GM12878 (cell line): ENCODE measurements around the gene UTP3. TPM values are rescaled to one million over a fixed set of nuclear protein-coding genes. Genes with fewer than 3 reads are reported as not detected.
A peak's percentile ranks its signal among the peaks of the same experiment; 100 is the strongest.

Source experiments
- ATAC-seq: fragments of 200-7000 bp; cut with Tn5 transposase; 3 replicates; pipeline ENCODE4 v1.9.1; 2020; ENCODE audit warnings: mild to moderate bottlenecking, moderate library complexity
- BruUV-seq: library from RNA; stranded (reverse); fragments of 400-500 nt; replicated peaks from 2 replicates; lab custom pipeline; 2021; lab: Mats Ljungman, UMichigan
- CTCF ChIA-PET: fragments of 300-600 bp; sonication (Branson Sonifier 250); formaldehyde crosslinking; extraction: SDS; loops from one replicate; lab custom pipeline; 2021; ENCODE audit warnings: inconsistent platforms; lab: Yijun Ruan, JAX
- POLR2A ChIA-PET: fragments of 350-600 bp; formaldehyde crosslinking; extraction: SDS; loops from one replicate; lab custom pipeline; 2021; ENCODE audit warnings: inconsistent platforms; lab: Charles Lee
- RAD21 ChIA-PET: fragments of 300-600 bp; sonication (Branson Sonifier 250); formaldehyde crosslinking; loops from one replicate; lab custom pipeline; 2023; ENCODE audit warnings: antibody characterized with exemption; ENCODE audit not compliant: unreplicated experiment; lab: Charles Lee
- SMC1A ChIA-PET: fragments of 300-600 bp; sonication (Branson Sonifier 250); formaldehyde crosslinking; loops from one replicate; lab custom pipeline; 2023; ENCODE audit not compliant: unreplicated experiment, uncharacterized antibody; lab: Charles Lee
- DNase-seq: peaks from one replicate; pipeline ENCODE4 v3.0.0-alpha.2; 2011; ENCODE audit warnings: low read depth, low spot score
- FAIRE-seq: peaks from 3 replicates; lab custom pipeline; 2011; peaks lifted over from hg19 to GRCh38; lab: Jason Lieb, UNC
- H2AFZ ChIP-seq: 2 replicates; pipeline ENCODE4 v1.6.0; 2011; ENCODE audit warnings: low read depth, low read length, control low read depth; ENCODE audit not compliant: control insufficient read depth
- H3K27ac ChIP-seq: 2 replicates; pipeline ENCODE4 v1.5.1; 2011; ENCODE audit warnings: control low read depth; ENCODE audit not compliant: control insufficient read depth, insufficient read depth
- H3K27me3 ChIP-seq, 2 experiments: replicated peaks in 1 of 2; 2 replicates each; pipeline versions ENCODE4 v1.6.0 to v1.6.1; 2011; ENCODE audit warnings: low read length in 1 of 2; ENCODE audit not compliant: control insufficient read depth in 2 of 2, insufficient read depth in 2 of 2
- H3K36me3 ChIP-seq, 2 experiments: 2 replicates each; pipeline ENCODE4 v1.5.1; 2011; ENCODE audit warnings: low read length in 1 of 2; ENCODE audit not compliant: control insufficient read depth in 2 of 2, insufficient read depth in 2 of 2
- H3K4me1 ChIP-seq: 2 replicates; pipeline ENCODE4 v1.6.1; 2011; ENCODE audit warnings: mild to moderate bottlenecking, low read length, moderate library complexity, mixed read lengths; ENCODE audit not compliant: control insufficient read depth, insufficient read depth
- H3K4me2 ChIP-seq: 2 replicates; pipeline ENCODE4 v1.6.0; 2011; ENCODE audit warnings: control low read depth; ENCODE audit not compliant: control insufficient read depth, insufficient read depth
- H3K4me3 ChIP-seq: fragments of 200-600 bp; sonication (generic); 2 replicates; pipeline ENCODE4 v1.5.1; 2016
- H3K79me2 ChIP-seq: 2 replicates; pipeline ENCODE4 v1.6.0; 2011; ENCODE audit warnings: low read length; ENCODE audit not compliant: control insufficient read depth, insufficient read depth
- H3K9ac ChIP-seq: 2 replicates; pipeline ENCODE4 v1.8.0; 2011; ENCODE audit warnings: low read length, control low read depth, mixed read lengths; ENCODE audit not compliant: control insufficient read depth, insufficient read depth
- H3K9me3 ChIP-seq: replicated peaks from 3 replicates; pipeline ENCODE4 v1.5.1; 2011; ENCODE audit warnings: mild to moderate bottlenecking, low read length; ENCODE audit not compliant: control insufficient read depth, insufficient read depth
- H4K20me1 ChIP-seq: 2 replicates; pipeline ENCODE4 v1.6.0; 2011; ENCODE audit not compliant: control insufficient read depth, insufficient read depth
- EZH2 ChIP-seq: IDR thresholded peaks from 2 replicates; pipeline ENCODE4 v1.6.1; 2012; ENCODE audit warnings: low read depth, mild to moderate bottlenecking, control low read depth, inconsistent platforms, low read length, borderline replicate concordance; ENCODE audit not compliant: control insufficient read depth
- FOXM1 ChIP-seq: IDR thresholded peaks from 2 replicates; pipeline ENCODE4 v1.6.1; 2012; ENCODE audit warnings: low read depth, mild to moderate bottlenecking, inconsistent platforms, low read length, moderate library complexity
- NFIC ChIP-seq: IDR thresholded peaks from 2 replicates; pipeline ENCODE4 v1.6.1; 2012; ENCODE audit warnings: low read depth, mild to moderate bottlenecking, inconsistent platforms, low read length, moderate library complexity
- RB1 ChIP-seq: fragments of 450-650 bp; formaldehyde crosslinking; IDR thresholded peaks from 2 replicates; pipeline ENCODE4 v1.6.1; 2017; ENCODE audit warnings: mild to moderate bottlenecking, borderline replicate concordance
- ZZZ3 ChIP-seq: IDR thresholded peaks from 2 replicates; pipeline ENCODE4 v1.6.1; 2011; ENCODE audit warnings: low read depth; ENCODE audit not compliant: control insufficient read depth, insufficient read length
- WGBS: methylation state at CpG from one replicate; pipeline ENCODE4 v1.1.6; 2016; ENCODE audit warnings: low lambda C conversion rate; ENCODE audit not compliant: insufficient replicate concordance, insufficient coverage; ENCODE audit errors: missing lambda C conversion rate; 5-methylcytosine and 5-hydroxymethylcytosine counted together
- in situ Hi-C: fragments of 300-500 bp; cut with MboI; formaldehyde crosslinking; loops from 9 replicates; pipeline ENCODE4 v1.14.3; 2018; ENCODE audit warnings: mixed read lengths
- intact Hi-C: fragments of 100-400 bp; cut with micrococcal nuclease; formaldehyde crosslinking; loops from one replicate; pipeline ENCODE4 v1.14.2; 2022; ENCODE audit not compliant: unreplicated experiment
- polyA plus RNA-seq, 11 experiments: library from polyadenylated mRNA; depleted of rRNA in 4 of 11; unstranded in 6 of 11; stranded (reverse) in 5 of 11; fragments of >200 nt; fragmentation: Nextera tagmentation in 4 of 11; fragmentation: Illumina TruSeq in 1 of 11; extraction: Ambion mirVana in 4 of 11; extraction: Trizol in 1 of 11; gene quantifications; 1 replicate in 1 of 11; 2 replicates in 10 of 11; pipeline versions ENCODE4 v1.2.1 to v1.2.3, GENCODE V29; 2011 to 2016; ENCODE audit warnings: inconsistent platforms in 2 of 11, missing spikeins in 2 of 11, low read depth in 1 of 11
- total RNA-seq, 4 experiments: library from RNA; depleted of rRNA in 3 of 4; stranded (reverse); fragments of >200 nt in 3 of 4; fragmentation: Illumina TruSeq in 1 of 4; extraction: Trizol in 1 of 4; gene quantifications; 2 replicates each; pipeline versions ENCODE4 v1.2.1 to v1.2.3, GENCODE V29; 2013 to 2021

UTP3 gene
- total and polyA plus RNA-seq, 10 of the 15 experiments (the other 5 are each of a cell fraction or from before 2014, with no cell fraction given): 15.8 to 60.7 (median 22.5) TPM

DNA sequence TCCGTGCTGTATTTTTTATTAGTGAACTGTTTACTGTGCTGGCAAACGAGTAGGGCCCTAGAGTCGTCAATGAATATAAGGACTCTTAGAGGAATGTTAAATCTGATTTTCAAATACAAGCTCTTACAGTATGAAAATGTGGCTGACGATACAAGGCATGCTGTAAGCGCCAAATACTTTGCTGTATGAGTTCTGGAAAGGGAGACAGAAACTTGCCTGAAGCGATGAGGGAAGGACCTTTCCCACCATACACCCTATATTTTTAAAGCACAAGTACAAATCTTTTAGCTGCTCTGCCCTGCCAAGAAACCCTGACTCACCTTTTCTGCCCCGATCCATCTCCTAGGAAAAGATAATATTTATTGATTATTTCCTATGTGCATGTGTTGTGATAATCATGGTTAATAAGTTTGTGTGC, 17.7 kb downstream of the UTP3 start:
- TF ChIP-seq RB1 (no peak), NFIC (0 out of 2 replicates have a peak, but pooled peaks have one; percentile 8)
- H3K4me1 ChIP-seq: no peaks in the 10 kb centered on the region; the same call in 1 of the 2 replicates
- peak overlapping the region; percentile 92 for H3K4me3 ChIP-seq
- in situ Hi-C loops (no loop called here), intact Hi-C loops (loop anchor here (5.0 kb wide), 1 partner anchor 131 kb away; the partner anchor contains the start of gene GRSF1)
- ChIA-PET CTCF (interaction anchor here (0.6 to 7.5 kb wide), 10 partner anchors 9 to 302 kb away, joined by 3 to 77 read pairs (median 4); partner anchors contain the start of gene UTP3), RAD21 (interaction anchor here (0.6 to 7.1 kb wide), 15 partner anchors 9 to 299 kb away, joined by 3 to 82 read pairs (median 4); partner anchors contain the start of genes DCK, RUFY3 and UTP3), POLR2A (interaction anchor here (0.5 to 7.8 kb wide), 13 partner anchors 9 to 288 kb away, joined by 3 to 52 read pairs (median 4); partner anchors contain the start of genes DCK and UTP3), SMC1A (interaction anchor here (0.6 to 5.8 kb wide), 20 partner anchors 9 to 304 kb away, joined by 3 to 77 read pairs (median 4); partner anchors contain the start of genes DCK, JCHAIN and UTP3)
- no peak for ATAC-seq
- H4K20me1 ChIP-seq: no peaks in the 10 kb centered on the region
- H2AFZ ChIP-seq: peak overlapping the region; percentile 82
- 13% methylated on average over 7 of the region's 7 CpGs for WGBS
- H3K36me3 ChIP-seq: no peaks in the 10 kb centered on the region
- no peaks in the 10 kb centered on the region for H3K9me3 ChIP-seq
- H3K27ac ChIP-seq: no peak overlapping the region
- peak overlapping the region; percentile 70; the same call in 1 of the 2 replicates for H3K9ac ChIP-seq
- peak overlapping the region; percentile 91 for H3K4me2 ChIP-seq
- no peaks in the 10 kb centered on the region for H3K27me3 ChIP-seq
- peaks cover 2% of the 10 kb centered on the region; the same call in 1 of the 2 replicates for H3K79me2 ChIP-seq
- BruUV-seq: no TSS peak
- FAIRE-seq: no peak
- no peak for DNase-seq

DNA sequence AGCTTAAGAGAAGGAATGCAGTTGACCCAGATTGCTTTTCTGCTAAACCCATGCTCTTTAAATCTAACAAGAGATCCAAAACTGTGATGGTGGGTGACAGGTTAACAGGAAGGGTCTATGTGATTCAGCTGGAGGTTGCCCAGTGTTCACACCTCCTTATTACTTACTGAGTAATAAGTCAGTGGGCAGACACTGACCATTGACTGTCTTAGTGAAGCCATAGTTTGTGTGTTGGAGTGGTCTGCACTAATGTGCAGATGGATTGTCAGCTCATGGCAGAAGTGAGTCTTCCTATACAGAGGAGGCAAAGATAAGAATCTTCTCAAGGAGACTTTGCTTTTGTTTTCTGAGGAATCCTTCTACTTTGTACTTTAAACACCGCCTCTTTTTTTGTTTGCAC, 18.2 kb downstream of the UTP3 start:
- Histone ChIP-seq H3K9ac (no peak overlapping the region), H3K4me3 (peak overlapping the region; percentile 92; the same call in 1 of the 2 replicates), H2AFZ (no peak overlapping the region), H3K9me3 (no peaks in the 10 kb centered on the region), H4K20me1 (no peaks in the 10 kb centered on the region), H3K27me3 (no peaks in the 10 kb centered on the region), H3K36me3 (no peaks in the 10 kb centered on the region), H3K4me1 (no peaks in the 10 kb centered on the region; the same call in 1 of the 2 replicates), H3K27ac (no peak overlapping the region), H3K79me2 (peaks cover 2% of the 10 kb centered on the region; the same call in 1 of the 2 replicates), H3K4me2 (peak overlapping the region; percentile 91)
- intact Hi-C loops: loop anchor here (5.0 kb wide), 1 partner anchor 131 kb away; the partner anchor contains the start of gene GRSF1
- CTCF ChIA-PET: interaction anchor here (0.8 to 7.5 kb wide), 9 partner anchors 8 to 302 kb away, joined by 3 to 77 read pairs (median 4); partner anchors contain the start of gene UTP3
- POLR2A ChIA-PET: interaction anchor here (0.5 to 7.8 kb wide), 12 partner anchors 8 to 287 kb away, joined by 3 to 52 read pairs (median 4); partner anchors contain the start of genes DCK and UTP3
- no peak for DNase-seq
- TF ChIP-seq EZH2 (no peak), ZZZ3 (no peak), FOXM1 (no peak)
- SMC1A ChIA-PET: interaction anchor here (0.6 to 5.8 kb wide), 18 partner anchors 9 to 304 kb away, joined by 3 to 77 read pairs (median 4); partner anchors contain the start of genes JCHAIN and UTP3
- FAIRE-seq: no peak
- 100% methylated on average over 1 of the region's 1 CpG for WGBS
- TSS peak; percentile 60 for BruUV-seq
- ATAC-seq: no peak
- RAD21 ChIA-PET: interaction anchor here (0.6 to 7.1 kb wide), 14 partner anchors 8 to 299 kb away, joined by 3 to 82 read pairs (median 4); partner anchors contain the start of genes DCK, RUFY3 and UTP3
- in situ Hi-C loops: no loop called here
